HFFc6 (cell line): Measurements from ENCODE around the gene FARS2. TPM values are rescaled to one million over a fixed set of nuclear protein-coding genes. Genes with fewer than 3 reads are reported as not detected.

Experiments used
- DNase-seq: peaks from one replicate; pipeline ENCODE4 v3.0.0-alpha.2; 2018
- H3K27ac Mint-ChIP-seq: 2 replicates; pipeline ENCODE4 v1.8.0; 2020; ENCODE audit warnings: mild to moderate bottlenecking, mixed read lengths
- H3K27me3 Mint-ChIP-seq: 2 replicates; pipeline ENCODE4 v1.8.0; 2021; ENCODE audit warnings: mild to moderate bottlenecking, moderate library complexity, mixed read lengths; ENCODE audit not compliant: insufficient read depth
- H3K36me3 Mint-ChIP-seq: 2 replicates; pipeline ENCODE4 v1.8.0; 2021; ENCODE audit warnings: low read depth, mixed read lengths
- H3K4me1 Mint-ChIP-seq: 2 replicates; pipeline ENCODE4 v1.8.0; 2020; ENCODE audit warnings: low read depth, mixed read lengths
- H3K4me3 Mint-ChIP-seq: 2 replicates; pipeline ENCODE4 v1.8.0; 2020; ENCODE audit warnings: mild to moderate bottlenecking, moderate library complexity, mixed read lengths
- H3K9me3 Mint-ChIP-seq: 2 replicates; pipeline ENCODE4 v1.8.0; 2020; ENCODE audit warnings: mild to moderate bottlenecking, mixed read lengths
- CTCF ChIP-seq: fragments of 200-600 bp; sonication (generic); IDR thresholded peaks from 2 replicates; pipeline ENCODE4 v1.5.0; 2021; ENCODE audit warnings: antibody characterized with exemption, mild to moderate bottlenecking
- total RNA-seq, 6 experiments: library from RNA; stranded (reverse); fragmentation: NEBNext Ultra II Directional; extraction: Animal tissue kit (Norgen Biotek cat#: 25700); gene quantifications; 2 replicates in 1 of 6; 3 replicates in 5 of 6; pipeline ENCODE4 v1.2.3, GENCODE V29; 2021

Gene FARS2
- total RNA-seq, 6 experiments from 2014 or later, result 11.5 to 16.4 (median 13.1) TPM

- Mint-ChIP-seq H3K4me3 (no peak overlapping the region), H3K4me1 (no peaks in the 10 kb centered on the region), H3K27ac (no peak overlapping the region), H3K9me3 (no peaks in the 10 kb centered on the region), H3K27me3 (no peaks in the 10 kb centered on the region; the same call in none of the 2 replicates), H3K36me3 (no peaks in the 10 kb centered on the region)
- TF ChIP-seq CTCF, result no peak
- no peak for DNase-seq
Observed at GRCh38 chr6:5707281-5708045, 446.1 kb downstream of the FARS2 start.

- Mint-ChIP-seq H3K36me3 (peaks cover 2% of the 10 kb centered on the region; the same call in 1 of the 2 replicates), H3K9me3 (no peaks in the 10 kb centered on the region), H3K4me3 (no peak overlapping the region), H3K27me3 (peaks cover 3% of the 10 kb centered on the region), H3K27ac (no peak overlapping the region), H3K4me1 (no peaks in the 10 kb centered on the region)
- no peak for DNase-seq
- no peak for TF ChIP-seq CTCF
Observed at GRCh38 chr6:5710516-5710915, 449.2 kb downstream of the FARS2 start.

- TF ChIP-seq CTCF, result no peak
- no peaks in the 10 kb centered on the region for H3K4me1 Mint-ChIP-seq
- DNase-seq, result no peak
- H3K27me3 Mint-ChIP-seq, result peaks cover 3% of the 10 kb centered on the region
- H3K36me3 Mint-ChIP-seq, result peaks cover 6% of the 10 kb centered on the region; the same call in 1 of the 2 replicates
- H3K9me3 Mint-ChIP-seq, result no peaks in the 10 kb centered on the region
- no peak overlapping the region for H3K4me3 Mint-ChIP-seq
- H3K27ac Mint-ChIP-seq, result no peak overlapping the region
Observed at GRCh38 chr6:5710936-5711335, 449.6 kb downstream of the FARS2 start.

- no peak for DNase-seq
- no peak overlapping the region for H3K27ac Mint-ChIP-seq
- H3K9me3 Mint-ChIP-seq, result no peaks in the 10 kb centered on the region; the same call in 1 of the 2 replicates
- no peaks in the 10 kb centered on the region for H3K4me1 Mint-ChIP-seq
- no peak for TF ChIP-seq CTCF
- H3K36me3 Mint-ChIP-seq, result peaks cover 21% of the 10 kb centered on the region
- H3K4me3 Mint-ChIP-seq, result no peak overlapping the region
- H3K27me3 Mint-ChIP-seq, result peaks cover 3% of the 10 kb centered on the region
Observed at GRCh38 chr6:5712349-5713215, 451.3 kb downstream of the FARS2 start.

- peaks cover 3% of the 10 kb centered on the region for H3K27me3 Mint-ChIP-seq
- no peak for TF ChIP-seq CTCF
Observed at GRCh38 chr6:5713519-5713918, 452.2 kb downstream of the FARS2 start.

More at GRCh38 chr6:5713519-5713918, 452.2 kb downstream of the FARS2 start:
- Mint-ChIP-seq H3K9me3 (no peaks in the 10 kb centered on the region; the same call in 1 of the 2 replicates), H3K27ac (no peak overlapping the region), H3K36me3 (peaks cover 21% of the 10 kb centered on the region), H3K4me1 (no peaks in the 10 kb centered on the region), H3K4me3 (no peak overlapping the region)
- no peak for DNase-seq
